Measurements from ENCODE around the gene TPST2.

- TF ChIP-seq REST (IDR thresholded peaks at IDR 0.05) (no peak), POLR2A (IDR thresholded peaks at IDR 0.05; ENCODE audit: low read length) (no peak)
Observed at GRCh38 chr22:26508148-26508547, 81.8 kb downstream of the TPST2 start.
